ENCODE data around the gene MLKL. TPM values are rescaled to one million over a fixed set of nuclear protein-coding genes. Genes with fewer than 3 reads are reported as not detected.

The MLKL gene
- total RNA-seq, 3 donors from 2014 or later: 13.3 to 22.6 (median 14.9) TPM

GRCh38 chr16:74625500-74626350, 74.9 kb downstream of the MLKL start:
- no peaks in the 10 kb centered on the region for H3K9me3 ChIP-seq
- intact Hi-C loops (cut with DNase I; ENCODE audit: low total_unique reads): no loop called here
- TF ChIP-seq POLR2AphosphoS5 (IDR thresholded peaks at IDR 0.05) (no peak), POLR2A (IDR thresholded peaks at IDR 0.05) (no peak)
- TF ChIP-seq, protein P1, sequence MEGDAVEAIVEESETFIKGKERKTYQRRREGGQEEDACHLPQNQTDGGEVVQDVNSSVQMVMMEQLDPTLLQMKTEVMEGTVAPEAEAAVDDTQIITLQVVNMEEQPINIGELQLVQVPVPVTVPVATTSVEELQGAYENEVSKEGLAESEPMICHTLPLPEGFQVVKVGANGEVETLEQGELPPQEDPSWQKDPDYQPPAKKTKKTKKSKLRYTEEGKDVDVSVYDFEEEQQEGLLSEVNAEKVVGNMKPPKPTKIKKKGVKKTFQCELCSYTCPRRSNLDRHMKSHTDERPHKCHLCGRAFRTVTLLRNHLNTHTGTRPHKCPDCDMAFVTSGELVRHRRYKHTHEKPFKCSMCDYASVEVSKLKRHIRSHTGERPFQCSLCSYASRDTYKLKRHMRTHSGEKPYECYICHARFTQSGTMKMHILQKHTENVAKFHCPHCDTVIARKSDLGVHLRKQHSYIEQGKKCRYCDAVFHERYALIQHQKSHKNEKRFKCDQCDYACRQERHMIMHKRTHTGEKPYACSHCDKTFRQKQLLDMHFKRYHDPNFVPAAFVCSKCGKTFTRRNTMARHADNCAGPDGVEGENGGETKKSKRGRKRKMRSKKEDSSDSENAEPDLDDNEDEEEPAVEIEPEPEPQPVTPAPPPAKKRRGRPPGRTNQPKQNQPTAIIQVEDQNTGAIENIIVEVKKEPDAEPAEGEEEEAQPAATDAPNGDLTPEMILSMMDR (IDR thresholded peaks at IDR 0.05): no peak
- H3K4me3 ChIP-seq: no peak overlapping the region
- no peaks in the 10 kb centered on the region for H3K36me3 ChIP-seq
- no peak overlapping the region for H3K27ac ChIP-seq
- no peaks in the 10 kb centered on the region for H3K4me1 ChIP-seq
- H3K27me3 ChIP-seq: no peaks in the 10 kb centered on the region
- DNase-seq (ENCODE audit: low spot score in 2 of 2): no peak

DNA sequence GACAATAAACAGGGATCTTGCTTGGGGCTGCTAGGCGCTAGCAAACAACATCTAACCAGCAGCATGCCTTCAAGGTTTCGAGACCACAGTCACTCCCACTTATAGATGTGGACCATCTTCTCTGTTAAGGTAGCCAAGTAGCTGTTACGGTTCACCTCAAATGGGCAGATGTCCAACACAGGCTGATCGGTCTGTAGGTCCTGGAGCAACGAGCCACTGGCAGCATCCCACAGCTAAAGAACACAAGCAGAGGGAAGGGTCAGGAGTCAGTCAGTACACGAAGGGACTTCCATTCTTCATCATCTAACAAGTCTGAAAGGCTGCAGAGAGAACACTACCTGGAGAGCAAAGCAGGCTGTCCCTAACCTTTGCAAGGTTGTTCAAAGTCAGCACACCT, 76.8 kb downstream of the MLKL start:
- no peak for DNase-seq (ENCODE audit: low spot score in 2 of 2)
- Histone ChIP-seq H3K4me3 (no peak overlapping the region), H3K36me3 (no peaks in the 10 kb centered on the region), H3K27me3 (no peaks in the 10 kb centered on the region), H3K27ac (no peak overlapping the region), H3K4me1 (no peaks in the 10 kb centered on the region), H3K9me3 (no peaks in the 10 kb centered on the region)
- TF ChIP-seq POLR2A (IDR thresholded peaks at IDR 0.05): no peak
- intact Hi-C loops (cut with DNase I; ENCODE audit: low total_unique reads): no loop called here

- Histone ChIP-seq H3K4me3 (no peak overlapping the region), H3K4me1 (no peaks in the 10 kb centered on the region), H3K9me3 (no peaks in the 10 kb centered on the region), H3K36me3 (no peaks in the 10 kb centered on the region), H3K27me3 (no peaks in the 10 kb centered on the region), H3K27ac (no peak overlapping the region)
- intact Hi-C loops (cut with DNase I; ENCODE audit: low total_unique reads): no loop called here
- DNase-seq (ENCODE audit: low spot score in 2 of 2): no peak
- TF ChIP-seq POLR2AphosphoS5 (IDR thresholded peaks at IDR 0.05) (no peak), POLR2A (IDR thresholded peaks at IDR 0.05) (no peak)
- TF ChIP-seq, protein P1 (IDR thresholded peaks at IDR 0.05): peak in 1 of 3 donors; percentile 43
Measured at GRCh38 chr16:74623214-74623838, 77.3 kb downstream of the MLKL start.

DNA sequence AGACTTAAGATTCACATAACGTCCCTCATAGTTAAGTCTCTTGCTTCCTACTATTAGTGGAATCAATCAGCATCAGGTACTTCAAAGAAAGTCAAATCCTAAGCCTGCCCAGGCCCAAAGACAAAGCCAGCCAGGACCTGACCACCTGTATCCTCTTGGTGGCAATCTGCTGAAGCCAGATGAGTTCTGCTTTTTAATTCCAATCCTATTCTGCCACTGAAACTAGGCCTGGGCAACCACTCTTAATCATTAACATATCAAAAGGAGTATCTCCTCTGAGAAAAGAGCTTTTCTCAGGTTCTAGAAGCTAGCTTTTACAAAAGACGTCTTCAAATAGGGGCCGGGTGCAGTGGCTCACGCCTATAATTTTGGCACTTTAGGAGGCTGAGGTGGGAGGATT, 78.7 kb downstream of the MLKL start:
- H3K4me1 ChIP-seq: no peaks in the 10 kb centered on the region
- no peaks in the 10 kb centered on the region for H3K36me3 ChIP-seq
- H3K27ac ChIP-seq: no peak overlapping the region
- no peak overlapping the region for H3K4me3 ChIP-seq
- intact Hi-C loops (cut with DNase I; ENCODE audit: low total_unique reads): no loop called here
- no peaks in the 10 kb centered on the region for H3K27me3 ChIP-seq
- TF ChIP-seq POLR2A (IDR thresholded peaks at IDR 0.05) (no peak), POLR2AphosphoS5 (IDR thresholded peaks at IDR 0.05) (no peak)
- TF ChIP-seq, protein P1 (IDR thresholded peaks at IDR 0.05): no peak
- H3K9me3 ChIP-seq: no peaks in the 10 kb centered on the region
- DNase-seq (ENCODE audit: low spot score in 2 of 2): no peak

Other genes with a start within 250 kb of the MLKL start
- 100 to 1,000 TPM; 116 to 197 (median 123) TPM for gene GLG1, start 93.7 kb downstream of the MLKL start, total RNA-seq
- gene RFWD3, start 34.0 kb downstream of the MLKL start, total RNA-seq: 10 to 100 TPM; 11.0 to 23.6 (median 18.7) TPM
- 1 to 10 TPM in 1 of 3 donors, under 1 TPM in 1, not detected in 1; 0.33 to 1.8 TPM for gene FA2H, start 74.0 kb upstream of the MLKL start, total RNA-seq

All from breast epithelium (tissue), 4 donors.